Neuronal stem cell (in vitro differentiated cells): ENCODE data around the gene TAF11.
"Not testable (repeated sequence)": the region's sequence is repeated elsewhere in the genome, so short reads cannot be mapped to it uniquely, and the experiment has no call there.

ENCODE experiments used
- DNase-seq: peaks from one replicate; pipeline ENCODE4 v3.0.0-alpha.2; 2013; ENCODE audit warnings: low spot score
- H2AFZ ChIP-seq: one replicate; pipeline ENCODE4 v1.6.1; 2013; ENCODE audit warnings: mild to moderate bottlenecking, low read length, inconsistent platforms
- H2AK5ac ChIP-seq: 2 replicates; pipeline ENCODE4 v1.6.1; 2013; ENCODE audit warnings: low read depth, mild to moderate bottlenecking, inconsistent platforms, low read length, moderate library complexity, mixed read lengths
- H2BK120ac ChIP-seq: 2 replicates; pipeline ENCODE4 v1.6.1; 2013; ENCODE audit warnings: low read depth, mild to moderate bottlenecking, inconsistent platforms, low read length, moderate library complexity, mixed read lengths
- H2BK12ac ChIP-seq: one replicate; pipeline ENCODE4 v1.6.1; 2013; ENCODE audit warnings: low read length, inconsistent platforms
- H2BK15ac ChIP-seq: 2 replicates; pipeline ENCODE4 v1.6.1; 2013; ENCODE audit warnings: mild to moderate bottlenecking, low read length, inconsistent platforms, mixed read lengths
- H2BK5ac ChIP-seq: one replicate; pipeline ENCODE4 v1.6.1; 2013; ENCODE audit warnings: inconsistent platforms, mild to moderate bottlenecking, low read length, moderate library complexity
- H3K14ac ChIP-seq: one replicate; pipeline ENCODE4 v1.6.1; 2013; ENCODE audit warnings: low read length, inconsistent platforms
- H3K18ac ChIP-seq: 2 replicates; pipeline ENCODE4 v1.6.1; 2013; ENCODE audit warnings: low read length, inconsistent platforms
- H3K23ac ChIP-seq: 2 replicates; pipeline ENCODE4 v1.6.1; 2013; ENCODE audit warnings: low read depth, mild to moderate bottlenecking, mixed read lengths, low read length, inconsistent platforms; ENCODE audit not compliant: poor library complexity
- H3K27ac ChIP-seq: replicated peaks from 3 replicates; pipeline ENCODE4 v1.5.1; 2013; ENCODE audit warnings: low read length, inconsistent platforms
- H3K27me3 ChIP-seq, 3 experiments: 2 replicates each; pipeline ENCODE4 v1.6.1; 2013; ENCODE audit warnings: low read length in 3 of 3, mild to moderate bottlenecking in 2 of 3, inconsistent platforms in 1 of 3, low read depth in 1 of 3, mixed read lengths in 1 of 3, moderate library complexity in 1 of 3; ENCODE audit not compliant: control insufficient read depth in 3 of 3, insufficient read depth in 3 of 3
- H3K36me3 ChIP-seq, 2 donors: replicated peaks in 1 of 2; 2 replicates each; pipeline ENCODE4 v1.6.1; 2013; ENCODE audit warnings: low read length in 2 of 2; ENCODE audit not compliant: control insufficient read depth in 2 of 2, insufficient read depth in 2 of 2
- H3K4ac ChIP-seq: 2 replicates; pipeline ENCODE4 v1.6.1; 2013; ENCODE audit warnings: inconsistent platforms, mild to moderate bottlenecking, low read length, moderate library complexity
- H3K4me1 ChIP-seq, 2 donors: 1 replicate in 1 of 2; 2 replicates in 1 of 2; pipeline ENCODE4 v1.6.1; 2013; ENCODE audit warnings: low read length in 2 of 2, low read depth in 1 of 2; ENCODE audit not compliant: control insufficient read depth in 2 of 2, insufficient read depth in 1 of 2
- H3K4me2 ChIP-seq: one replicate; pipeline ENCODE4 v1.6.1; 2013; ENCODE audit warnings: mild to moderate bottlenecking, low read length, inconsistent platforms; ENCODE audit not compliant: insufficient read depth, poor library complexity, severe bottlenecking
- H3K4me3 ChIP-seq, 2 donors: 2 replicates each; pipeline ENCODE4 v1.5.1; 2013; ENCODE audit warnings: low read length in 2 of 2, mild to moderate bottlenecking in 2 of 2, inconsistent platforms in 1 of 2, moderate library complexity in 1 of 2
- H3K79me1 ChIP-seq: one replicate; pipeline ENCODE4 v1.6.1; 2013; ENCODE audit warnings: low read depth, mild to moderate bottlenecking, inconsistent platforms, low read length, moderate library complexity
- H3K9ac ChIP-seq: one replicate; pipeline ENCODE4 v1.6.1; 2013; ENCODE audit warnings: mild to moderate bottlenecking, low read depth, low read length, inconsistent platforms; ENCODE audit not compliant: poor library complexity
- H3K9me3 ChIP-seq, 2 donors: replicated peaks in 1 of 2; 2 replicates each; pipeline versions ENCODE3 to v1.6.1; 2013; ENCODE audit warnings: low read length in 2 of 2, mild to moderate bottlenecking in 2 of 2, inconsistent platforms in 1 of 2, low read depth in 1 of 2, mixed read lengths in 1 of 2, moderate library complexity in 1 of 2; ENCODE audit not compliant: control insufficient read depth in 2 of 2, insufficient read depth in 1 of 2
- H4K8ac ChIP-seq: one replicate; pipeline ENCODE4 v1.6.1; 2013; ENCODE audit warnings: low read depth, mild to moderate bottlenecking, inconsistent platforms, low read length, moderate library complexity
- H4K91ac ChIP-seq: one replicate; pipeline ENCODE4 v1.6.1; 2013; ENCODE audit warnings: low read length, low read depth, mild to moderate bottlenecking, inconsistent platforms; ENCODE audit not compliant: poor library complexity
- WGBS, 2 donors: extraction: QIAGEN DNeasy Blood & Tissue Kit; methylation state at CpG; one replicate each; pipeline ENCODE4 v1.1.7; 2013; ENCODE audit warnings: missing lambda C conversion rate in 2 of 2, mixed read lengths in 1 of 2; ENCODE audit not compliant: insufficient read length in 2 of 2, insufficient replicate concordance in 1 of 2; ENCODE audit errors: extremely low coverage in 2 of 2; 5-methylcytosine and 5-hydroxymethylcytosine counted together

TAF11 gene

GRCh38 chr6:34852406-34853085, 35.3 kb downstream of the TAF11 start:
- Histone ChIP-seq H3K18ac (no peak overlapping the region), H3K36me3 (peaks cover 16 to 74% of the 10 kb centered on the region in 2 donors), H2BK12ac (no peak overlapping the region), H2BK5ac (no peak overlapping the region), H3K14ac (no peak overlapping the region), H3K4ac (no peak overlapping the region), H3K4me1 (no peaks in the 10 kb centered on the region), H3K9me3 (no peaks in the 10 kb centered on the region), H4K91ac (no peak overlapping the region), H3K27me3 (no peaks in the 10 kb centered on the region), H2AK5ac (no peak overlapping the region), H3K27ac (no peak overlapping the region), H3K9ac (no peak overlapping the region), H3K79me1 (no peaks in the 10 kb centered on the region), H3K4me2 (no peak overlapping the region), H2AFZ (no peak overlapping the region), H3K23ac (no peak overlapping the region), H2BK120ac (no peak overlapping the region), H4K8ac (no peak overlapping the region), H3K4me3 (no peak overlapping the region), H2BK15ac (no peak overlapping the region)
- no peak for DNase-seq
- no CpG with 5 or more reads among the region's 4 CpGs for WGBS, 2 donors

GRCh38 chr6:34851361-34851760, 36.5 kb downstream of the TAF11 start:
- H3K9me3 ChIP-seq = no peaks in the 10 kb centered on the region
- H3K36me3 ChIP-seq = peaks cover 9 to 62% of the 10 kb centered on the region in 2 donors
- H3K9ac ChIP-seq = no peak overlapping the region
- H3K23ac ChIP-seq = no peak overlapping the region
- H2BK12ac ChIP-seq = no peak overlapping the region
- no peak overlapping the region for H3K14ac ChIP-seq
- H3K79me1 ChIP-seq = no peaks in the 10 kb centered on the region
- no peaks in the 10 kb centered on the region for H3K4me1 ChIP-seq
- H3K18ac ChIP-seq = no peak overlapping the region
- H3K27ac ChIP-seq = no peak overlapping the region
- WGBS, 2 donors = no CpG with 5 or more reads among the region's 1 CpG
- no peak overlapping the region for H2AFZ ChIP-seq
- H2AK5ac ChIP-seq = no peak overlapping the region
- no peak overlapping the region for H3K4me2 ChIP-seq
- DNase-seq = no peak
- no peaks in the 10 kb centered on the region for H3K27me3 ChIP-seq
- H3K4ac ChIP-seq = no peak overlapping the region
- no peak overlapping the region for H2BK5ac ChIP-seq
- H4K8ac ChIP-seq = no peak overlapping the region
- H2BK120ac ChIP-seq = no peak overlapping the region
- H3K4me3 ChIP-seq = no peak overlapping the region
- H2BK15ac ChIP-seq = no peak overlapping the region
- no peak overlapping the region for H4K91ac ChIP-seq

- H3K14ac ChIP-seq, H3K18ac ChIP-seq, H3K79me1 ChIP-seq, H3K27ac ChIP-seq, H2BK5ac ChIP-seq, H2BK120ac ChIP-seq, H4K91ac ChIP-seq, H3K4me2 ChIP-seq, H4K8ac ChIP-seq, H2AFZ ChIP-seq, H3K9ac ChIP-seq, H3K4me1 ChIP-seq, DNase-seq, H3K27me3 ChIP-seq, H2AK5ac ChIP-seq, H3K23ac ChIP-seq, H2BK15ac ChIP-seq, H3K4ac ChIP-seq, H3K4me3 ChIP-seq, H3K9me3 ChIP-seq, H2BK12ac ChIP-seq: not testable (repeated sequence)
- WGBS, 2 donors = no CpG with 5 or more reads among the region's 6 CpGs
- H3K36me3 ChIP-seq = peaks cover 4 to 46% of the 10 kb centered on the region in 2 donors
Measured at GRCh38 chr6:34849066-34849465, 38.8 kb downstream of the TAF11 start.

- H3K4ac ChIP-seq = no peak overlapping the region
- no peak overlapping the region for H3K18ac ChIP-seq
- no peak overlapping the region for H3K14ac ChIP-seq
- H2BK15ac ChIP-seq = no peak overlapping the region
- no peak overlapping the region for H4K91ac ChIP-seq
- H3K4me2 ChIP-seq = no peak overlapping the region
- no peaks in the 10 kb centered on the region for H3K79me1 ChIP-seq
- no peak overlapping the region for H3K27ac ChIP-seq
- H3K9me3 ChIP-seq = no peaks in the 10 kb centered on the region
- no peak overlapping the region for H2BK12ac ChIP-seq
- no peak overlapping the region for H3K23ac ChIP-seq
- H3K36me3 ChIP-seq = peaks cover 10 to 68% of the 10 kb centered on the region in 2 donors
- no peak overlapping the region for H2AFZ ChIP-seq
- DNase-seq = no peak
- no peak overlapping the region for H3K9ac ChIP-seq
- no peak overlapping the region for H2AK5ac ChIP-seq
- H2BK120ac ChIP-seq = no peak overlapping the region
- H3K4me3 ChIP-seq = no peak overlapping the region
- no CpG with 5 or more reads among the region's 15 CpGs for WGBS, 2 donors
- no peak overlapping the region for H4K8ac ChIP-seq
- H2BK5ac ChIP-seq = no peak overlapping the region
- no peaks in the 10 kb centered on the region for H3K27me3 ChIP-seq
- no peaks in the 10 kb centered on the region for H3K4me1 ChIP-seq
Measured at GRCh38 chr6:34839666-34840352, 48.0 kb downstream of the TAF11 start.
